GM12801 (cell line): Measurements from ENCODE around the gene UFC1.

Experiments
- TF ChIP-seq, protein P1 (sequence below): IDR thresholded peaks from one replicate; pipeline ENCODE4 v1.5.1; 2011; ENCODE audit warnings: control low read depth; ENCODE audit not compliant: insufficient read length; ENCODE audit errors: extremely low read depth

UFC1 gene

DNA sequence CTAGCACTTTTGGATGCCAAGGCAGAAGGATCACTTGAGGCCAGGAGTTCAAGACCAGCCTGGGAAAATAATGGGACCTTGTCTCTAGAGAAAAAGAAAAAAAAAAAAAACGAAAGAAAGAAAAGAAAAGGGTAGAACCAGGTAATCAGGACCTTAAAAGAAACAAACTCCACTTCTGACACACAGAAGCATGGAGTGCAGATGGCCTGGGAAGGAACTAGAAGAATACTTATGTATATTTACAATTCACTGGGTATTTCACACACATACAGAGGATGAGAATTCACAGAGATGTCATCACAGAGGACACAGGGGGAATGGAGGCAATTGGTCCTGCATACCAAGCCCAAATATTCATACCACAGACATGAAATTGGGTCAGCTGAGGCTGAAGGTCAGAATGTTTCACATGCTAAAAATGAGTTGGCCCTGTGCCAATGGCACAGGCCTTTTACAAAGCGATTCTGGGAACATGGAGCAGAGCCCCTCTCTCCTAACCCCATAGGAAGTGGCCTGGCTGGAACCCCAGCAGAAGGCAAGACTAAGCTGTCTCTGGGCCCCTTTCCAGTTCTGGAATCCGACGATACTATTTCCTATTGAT lies 19.1 kb downstream of the UFC1 start:
- TF ChIP-seq, protein P1, sequence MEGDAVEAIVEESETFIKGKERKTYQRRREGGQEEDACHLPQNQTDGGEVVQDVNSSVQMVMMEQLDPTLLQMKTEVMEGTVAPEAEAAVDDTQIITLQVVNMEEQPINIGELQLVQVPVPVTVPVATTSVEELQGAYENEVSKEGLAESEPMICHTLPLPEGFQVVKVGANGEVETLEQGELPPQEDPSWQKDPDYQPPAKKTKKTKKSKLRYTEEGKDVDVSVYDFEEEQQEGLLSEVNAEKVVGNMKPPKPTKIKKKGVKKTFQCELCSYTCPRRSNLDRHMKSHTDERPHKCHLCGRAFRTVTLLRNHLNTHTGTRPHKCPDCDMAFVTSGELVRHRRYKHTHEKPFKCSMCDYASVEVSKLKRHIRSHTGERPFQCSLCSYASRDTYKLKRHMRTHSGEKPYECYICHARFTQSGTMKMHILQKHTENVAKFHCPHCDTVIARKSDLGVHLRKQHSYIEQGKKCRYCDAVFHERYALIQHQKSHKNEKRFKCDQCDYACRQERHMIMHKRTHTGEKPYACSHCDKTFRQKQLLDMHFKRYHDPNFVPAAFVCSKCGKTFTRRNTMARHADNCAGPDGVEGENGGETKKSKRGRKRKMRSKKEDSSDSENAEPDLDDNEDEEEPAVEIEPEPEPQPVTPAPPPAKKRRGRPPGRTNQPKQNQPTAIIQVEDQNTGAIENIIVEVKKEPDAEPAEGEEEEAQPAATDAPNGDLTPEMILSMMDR, result no peak

DNA sequence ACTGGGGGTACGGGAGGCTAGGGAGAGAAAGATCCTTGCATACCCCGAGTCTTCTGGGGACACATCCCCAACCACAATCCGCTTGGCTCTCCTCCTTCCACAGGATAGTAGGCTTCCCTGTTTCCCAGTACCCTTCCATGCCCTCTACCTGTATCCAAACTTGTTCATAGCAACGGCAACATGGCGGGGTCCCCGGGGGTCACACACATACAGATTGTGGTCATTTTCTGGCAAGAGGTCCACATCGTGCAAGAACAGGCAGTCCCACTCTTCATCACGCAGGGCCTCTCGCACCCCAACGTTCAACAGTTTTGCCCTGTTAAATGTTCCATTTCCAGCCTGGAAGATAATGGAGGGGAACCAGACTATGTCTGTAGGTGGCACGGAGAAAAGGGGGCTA lies 19.9 kb downstream of the UFC1 start:
- TF ChIP-seq, protein P1, result no peak

DNA sequence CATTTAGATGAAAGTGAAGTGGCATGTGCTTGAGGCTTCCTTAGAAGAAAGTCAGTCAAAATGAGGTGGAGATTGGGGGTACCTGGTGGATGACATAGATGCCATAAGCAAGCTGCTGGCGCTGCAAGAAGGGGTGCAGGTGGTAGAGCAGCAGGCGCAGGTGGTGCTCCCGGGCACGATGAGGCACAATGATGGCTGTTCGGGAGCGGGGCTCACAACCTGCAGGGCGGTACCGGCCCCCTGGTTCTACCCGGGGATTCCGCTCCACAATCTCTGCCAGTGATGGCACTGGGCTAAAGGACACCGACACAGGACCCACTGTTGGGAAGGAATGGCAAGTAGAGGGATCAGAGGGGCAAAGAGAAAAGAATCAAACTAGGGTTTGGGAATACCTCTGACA lies 21.1 kb downstream of the UFC1 start:
- TF ChIP-seq, protein P1, result no peak

DNA sequence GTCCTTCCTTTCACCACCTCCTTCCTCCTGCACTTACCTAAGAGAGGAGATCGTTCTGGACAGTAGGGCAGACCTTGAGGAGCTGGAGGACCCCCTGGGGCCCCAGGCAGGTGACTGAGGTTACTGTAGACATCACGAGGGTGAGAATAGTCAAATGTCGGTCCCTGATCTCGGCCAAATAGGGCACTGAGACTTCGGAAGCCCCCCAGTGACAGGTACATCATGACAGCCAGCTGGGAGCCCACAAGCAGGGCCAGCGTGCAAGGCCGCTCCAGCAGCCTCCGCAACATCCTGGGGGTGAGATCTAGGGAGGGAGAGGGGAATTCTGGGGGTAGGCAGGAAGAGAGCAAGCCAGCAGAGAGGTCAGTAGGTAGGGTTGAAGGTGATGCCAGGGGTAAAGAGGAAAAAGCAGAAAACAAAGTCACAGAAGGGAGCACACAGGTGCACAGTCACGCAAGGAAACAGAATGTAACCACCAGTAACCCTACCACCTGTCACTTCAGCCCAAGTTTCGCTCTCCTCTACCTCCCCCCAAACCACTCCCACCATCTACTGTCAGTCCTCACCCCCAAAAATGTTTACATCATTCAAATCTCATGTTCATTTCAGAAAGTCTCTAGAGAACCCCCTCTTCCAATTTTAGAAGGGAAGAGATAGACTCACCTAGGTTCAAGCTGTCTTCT lies 22.1 kb downstream of the UFC1 start:
- TF ChIP-seq, protein P1, result no peak

DNA sequence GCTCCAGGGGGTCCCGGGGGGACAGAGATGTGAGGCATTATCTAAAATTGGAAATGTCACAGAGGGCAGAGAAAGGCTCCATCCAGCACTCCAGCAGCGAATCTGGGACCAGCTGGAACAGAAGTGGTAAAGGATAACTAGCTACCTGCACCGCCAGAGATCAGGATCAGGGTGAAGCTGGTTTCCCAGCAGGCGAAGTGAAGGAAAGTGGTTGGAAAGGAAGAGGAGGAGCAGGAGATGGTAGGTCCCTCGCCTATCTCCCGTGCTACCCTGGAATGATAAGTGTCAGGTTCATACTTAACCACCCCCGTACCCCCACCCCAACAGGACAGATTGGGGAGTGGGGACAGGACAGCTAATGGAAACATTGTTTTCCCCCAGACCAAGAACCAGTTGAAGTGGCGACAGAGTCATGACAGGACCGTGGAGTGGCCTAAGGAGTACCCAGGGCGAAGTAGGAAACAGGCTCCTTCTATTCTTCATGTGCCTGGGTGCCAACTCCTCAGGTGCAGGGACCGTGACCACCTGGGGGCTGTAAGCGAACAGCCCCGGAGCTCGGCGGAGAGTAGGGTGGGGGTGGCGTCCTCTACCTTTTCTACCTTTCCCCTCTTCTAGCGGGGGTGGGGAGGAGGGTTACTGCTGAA lies 22.8 kb downstream of the UFC1 start:
- TF ChIP-seq, protein P1, result no peak

DNA sequence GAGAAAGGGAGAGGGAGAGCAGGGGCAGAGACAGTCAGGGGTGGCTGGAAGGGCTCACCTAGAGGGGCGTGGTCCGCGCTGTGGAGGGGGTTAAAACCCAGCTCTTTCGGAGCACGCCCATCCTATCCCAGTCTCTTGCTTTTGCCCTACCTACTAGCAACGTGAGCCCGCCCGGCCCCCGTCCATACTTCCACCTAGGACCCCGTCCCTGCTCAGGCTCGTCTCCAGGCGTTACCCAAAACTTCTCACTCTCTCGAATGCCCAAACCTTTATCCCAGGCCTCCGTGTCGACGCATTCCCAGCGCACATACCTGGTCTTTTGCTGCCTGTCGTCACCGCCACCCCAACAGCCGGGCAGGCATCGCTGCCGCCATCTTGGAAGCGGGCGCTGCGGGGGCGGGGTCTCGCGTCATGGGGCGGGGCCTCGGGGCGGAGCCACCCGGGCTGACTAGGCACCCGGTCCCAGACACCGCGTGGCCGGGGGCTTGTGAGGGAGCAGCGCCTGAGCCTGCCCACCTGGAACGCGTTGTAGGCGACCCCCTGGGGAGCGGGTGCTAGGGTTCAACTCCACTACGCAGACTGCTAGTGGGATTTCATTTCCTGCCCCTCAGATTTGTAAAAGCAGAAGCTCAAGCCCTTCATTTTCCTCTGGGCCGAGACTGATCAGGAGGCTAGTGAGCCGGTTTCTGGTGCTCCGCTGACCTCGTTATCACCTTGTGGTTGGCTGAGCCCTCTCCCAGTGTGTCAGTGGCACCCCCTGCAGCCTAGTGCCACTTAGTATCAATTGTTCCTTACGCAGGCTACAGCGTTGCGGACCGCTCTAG lies 23.5 kb downstream of the UFC1 start, which contains the start of gene B4GALT3:
Gene B4GALT3, minus strand, starts transcription at position 396 of the 824 bp plus-strand sequence. CDS start 1,447 bp downstream, outside the sequence.
- TF ChIP-seq, protein P1, result no peak

DNA sequence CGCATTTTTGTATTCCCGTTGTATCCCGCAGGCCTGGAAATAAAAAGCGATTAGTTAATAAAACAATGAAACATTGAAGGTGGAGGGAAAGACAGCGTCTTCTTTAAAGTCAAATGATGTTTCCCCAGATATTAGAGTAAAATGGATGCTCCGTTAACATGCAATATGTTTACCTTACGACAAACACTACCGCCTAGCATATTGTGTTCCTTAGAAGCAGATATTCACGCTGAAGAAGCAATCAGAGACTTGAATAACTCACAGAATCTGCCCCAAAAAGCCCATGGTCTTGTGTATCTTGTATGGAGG lies 24.1 kb downstream of the UFC1 start:
- TF ChIP-seq, protein P1, result no peak
